HepG2 (cell line): ENCODE data around the gene ZBTB7B. TPM values are rescaled to one million over a fixed set of nuclear protein-coding genes. Genes with fewer than 3 reads are reported as not detected.

Source experiments
- CBFB ChIP-seq: sonication (generic); formaldehyde crosslinking; IDR thresholded peaks from 2 replicates; pipeline ENCODE4 v1.4.0; 2020; ENCODE audit warnings: missing genetic modification reagents
- ESRRA ChIP-seq: sonication (generic); formaldehyde crosslinking; IDR thresholded peaks from 2 replicates; pipeline ENCODE4 v1.5.1; 2020; ENCODE audit warnings: mild to moderate bottlenecking, low read depth, missing genetic modification reagents
- GTF2F1 ChIP-seq: fragments of 150-350 bp; IDR thresholded peaks from 2 replicates; pipeline ENCODE4 v1.6.1; 2014; ENCODE audit warnings: low read length
- HNF4A ChIP-seq: sonication (generic); formaldehyde crosslinking; IDR thresholded peaks from 2 replicates; pipeline ENCODE4 v1.4.0; 2020; ENCODE audit warnings: missing genetic modification reagents
- HNF4G ChIP-seq, 2 experiments: sonication (generic) in 1 of 2; formaldehyde crosslinking in 1 of 2; IDR thresholded peaks; 2 replicates each; pipeline versions ENCODE4 v1.4.0 to v1.6.1; 2011 to 2020; ENCODE audit warnings: borderline replicate concordance in 2 of 2, low read depth in 2 of 2, mild to moderate bottlenecking in 2 of 2, low read length in 1 of 2, missing genetic modification reagents in 1 of 2, moderate library complexity in 1 of 2
- JUNB ChIP-seq: sonication (generic); formaldehyde crosslinking; IDR thresholded peaks from 2 replicates; pipeline ENCODE4 v1.8.0; 2022; ENCODE audit warnings: missing genetic modification reagents, mild to moderate bottlenecking, borderline replicate concordance
- MAZ ChIP-seq, 2 experiments: sonication (generic) in 1 of 2; formaldehyde crosslinking in 1 of 2; IDR thresholded peaks; 2 replicates each; pipeline versions ENCODE4 v1.5.0 to v1.6.1; 2012 to 2020; ENCODE audit warnings: low read depth in 2 of 2, mild to moderate bottlenecking in 2 of 2, borderline replicate concordance in 1 of 2, improper control_type of control experiment in 1 of 2, low read length in 1 of 2, missing genetic modification reagents in 1 of 2, moderate library complexity in 1 of 2
- POLR2AphosphoS2 ChIP-seq: IDR thresholded peaks from 2 replicates; pipeline ENCODE4 v1.6.1; 2011; ENCODE audit warnings: low read depth, low read length, improper control_type of control experiment
- PTBP1 ChIP-seq: fragments of 200-400 bp; formaldehyde crosslinking; IDR thresholded peaks from 2 replicates; pipeline ENCODE4 v1.6.1; 2018; ENCODE audit warnings: low read length, low read depth; ENCODE audit not compliant: poor library complexity, severe bottlenecking
- SMAD3 ChIP-seq: sonication (generic); formaldehyde crosslinking; IDR thresholded peaks from 2 replicates; pipeline ENCODE4 v1.4.0; 2020; ENCODE audit warnings: missing genetic modification reagents
- TGIF2 ChIP-seq: IDR thresholded peaks from 2 replicates; pipeline ENCODE4 v1.6.1; 2016; ENCODE audit warnings: control low read depth, missing compliant biosample characterization
- ZNF430 ChIP-seq: sonication (generic); formaldehyde crosslinking; IDR thresholded peaks from 2 replicates; pipeline ENCODE4 v1.9.0; 2021; ENCODE audit warnings: mild to moderate bottlenecking, missing genetic modification reagents
- ZNF441 ChIP-seq: sonication (generic); formaldehyde crosslinking; IDR thresholded peaks from 2 replicates; pipeline ENCODE4 v1.7.0; 2021; ENCODE audit warnings: missing genetic modification reagents, borderline replicate concordance
- ZNF816 ChIP-seq: sonication (generic); formaldehyde crosslinking; IDR thresholded peaks from 2 replicates; pipeline ENCODE4 v1.8.0; 2022; ENCODE audit warnings: missing genetic modification reagents, mild to moderate bottlenecking, borderline replicate concordance
- ZSCAN9 ChIP-seq: IDR thresholded peaks from 2 replicates; pipeline ENCODE4 v1.6.1; 2016; ENCODE audit warnings: borderline replicate concordance
- polyA plus RNA-seq, 8 experiments: library from polyadenylated mRNA; depleted of rRNA in 3 of 8; stranded (reverse) in 7 of 8; unstranded in 1 of 8; fragments of >200 nt; fragmentation: Illumina TruSeq in 4 of 8; extraction: Trizol in 4 of 8; gene quantifications; 2 replicates each; pipeline versions ENCODE4 v1.2.1 to v1.2.3, GENCODE V29; 2011 to 2016; ENCODE audit warnings: low read depth in 4 of 8, missing spikeins in 1 of 8, mixed read lengths in 1 of 8; ENCODE audit not compliant: insufficient read depth in 1 of 8
- total RNA-seq, 5 experiments: library from RNA; depleted of rRNA; stranded (reverse); fragments of >200 nt; fragmentation: Illumina TruSeq; extraction: Trizol; gene quantifications; 2 replicates each; pipeline ENCODE4 v1.2.3, GENCODE V29; 2016; ENCODE audit warnings: low read depth in 1 of 5
- TF ChIP-seq, protein P1 (sequence below): sonication (generic); formaldehyde crosslinking; IDR thresholded peaks from 2 replicates; pipeline ENCODE4 v1.4.0; 2020; ENCODE audit warnings: missing genetic modification reagents, borderline replicate concordance
- TF ChIP-seq, protein P2 (sequence below): sonication (generic); formaldehyde crosslinking; IDR thresholded peaks from 2 replicates; pipeline ENCODE4 v1.8.0; 2022; ENCODE audit warnings: missing genetic modification reagents, mild to moderate bottlenecking, inconsistent platforms, borderline replicate concordance
- TF ChIP-seq, protein P3 (sequence below): fragments of 450-650 bp; IDR thresholded peaks from 2 replicates; pipeline ENCODE4 v1.6.1; 2016
- TF ChIP-seq, protein P4 (sequence below): IDR thresholded peaks from 2 replicates; pipeline ENCODE4 v1.6.1; 2016

ZBTB7B gene
- total and polyA plus RNA-seq, 2 of the 13 experiments (the other 11 are each of a cell fraction or from before 2014, with no cell fraction given): 15.5 to 17.5 TPM

DNA sequence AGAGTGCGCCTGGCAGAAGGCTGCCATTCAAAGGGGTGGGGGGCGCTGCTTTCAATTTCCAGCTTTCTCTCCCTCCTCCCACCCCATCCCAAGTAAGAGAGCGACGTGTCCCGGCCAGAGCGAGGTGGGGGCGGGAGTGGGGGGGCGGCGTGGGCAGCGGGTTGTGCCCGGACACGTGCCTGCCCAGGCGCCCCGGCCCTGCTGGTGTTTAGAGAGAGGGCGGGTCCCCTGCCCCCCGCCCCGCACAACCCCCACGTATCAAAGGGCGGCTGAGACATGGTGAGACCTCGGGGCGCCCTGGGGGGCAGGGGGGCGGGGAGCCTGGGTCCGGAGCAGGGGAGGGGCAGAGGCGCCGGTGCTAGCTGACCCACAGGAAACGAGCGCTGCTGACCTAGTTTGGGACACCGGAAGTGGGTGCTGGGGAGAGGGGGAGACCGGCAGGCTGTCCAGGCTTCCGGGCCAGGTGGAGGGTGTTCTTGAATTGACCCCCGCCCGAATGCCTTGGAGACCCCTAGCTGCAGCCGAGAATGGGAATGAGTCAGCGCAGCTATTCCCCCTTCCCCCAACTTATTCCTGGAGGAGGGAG is 1.3 kb downstream of the ZBTB7B start (continued):
- TF ChIP-seq, protein P1, sequence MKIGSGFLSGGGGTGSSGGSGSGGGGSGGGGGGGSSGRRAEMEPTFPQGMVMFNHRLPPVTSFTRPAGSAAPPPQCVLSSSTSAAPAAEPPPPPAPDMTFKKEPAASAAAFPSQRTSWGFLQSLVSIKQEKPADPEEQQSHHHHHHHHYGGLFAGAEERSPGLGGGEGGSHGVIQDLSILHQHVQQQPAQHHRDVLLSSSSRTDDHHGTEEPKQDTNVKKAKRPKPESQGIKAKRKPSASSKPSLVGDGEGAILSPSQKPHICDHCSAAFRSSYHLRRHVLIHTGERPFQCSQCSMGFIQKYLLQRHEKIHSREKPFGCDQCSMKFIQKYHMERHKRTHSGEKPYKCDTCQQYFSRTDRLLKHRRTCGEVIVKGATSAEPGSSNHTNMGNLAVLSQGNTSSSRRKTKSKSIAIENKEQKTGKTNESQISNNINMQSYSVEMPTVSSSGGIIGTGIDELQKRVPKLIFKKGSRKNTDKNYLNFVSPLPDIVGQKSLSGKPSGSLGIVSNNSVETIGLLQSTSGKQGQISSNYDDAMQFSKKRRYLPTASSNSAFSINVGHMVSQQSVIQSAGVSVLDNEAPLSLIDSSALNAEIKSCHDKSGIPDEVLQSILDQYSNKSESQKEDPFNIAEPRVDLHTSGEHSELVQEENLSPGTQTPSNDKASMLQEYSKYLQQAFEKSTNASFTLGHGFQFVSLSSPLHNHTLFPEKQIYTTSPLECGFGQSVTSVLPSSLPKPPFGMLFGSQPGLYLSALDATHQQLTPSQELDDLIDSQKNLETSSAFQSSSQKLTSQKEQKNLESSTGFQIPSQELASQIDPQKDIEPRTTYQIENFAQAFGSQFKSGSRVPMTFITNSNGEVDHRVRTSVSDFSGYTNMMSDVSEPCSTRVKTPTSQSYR (CRISPR knock-in tag): peak; percentile 65; the same call in 1 of the 2 replicates
- TF ChIP-seq, protein P2, sequence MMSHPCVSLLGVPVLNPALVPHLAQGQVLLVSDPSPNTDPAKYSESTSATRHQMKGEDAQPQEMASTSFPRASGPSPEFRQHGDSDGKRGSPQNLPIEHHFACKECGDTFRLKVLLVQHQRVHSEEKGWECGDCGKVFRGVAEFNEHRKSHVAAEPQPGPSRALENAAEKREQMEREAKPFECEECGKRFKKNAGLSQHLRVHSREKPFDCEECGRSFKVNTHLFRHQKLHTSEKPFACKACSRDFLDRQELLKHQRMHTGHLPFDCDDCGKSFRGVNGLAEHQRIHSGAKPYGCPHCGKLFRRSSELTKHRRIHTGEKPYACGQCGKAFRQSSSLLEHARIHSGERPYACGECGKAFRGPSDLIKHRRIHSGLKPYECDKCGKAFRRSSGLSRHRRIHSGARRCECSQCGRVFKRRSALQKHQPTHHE (CRISPR knock-in tag): no peak
- TF ChIP-seq POLR2AphosphoS2 (no peak), ESRRA (CRISPR knock-in tag) (peak; percentile 49; the same call in 1 of the 2 replicates), HNF4A (CRISPR knock-in tag) (peak; percentile 44), PTBP1 (no peak), ZNF816 (CRISPR knock-in tag) (no peak), MAZ (IDR thresholded peaks at IDR 0.05; ENCODE audit: borderline replicate concordance, low read depth, low read length) (0 out of 2 replicates have a peak, but pooled peaks have one; percentile 7), MAZ (CRISPR knock-in tag; IDR thresholded peaks at IDR 0.05; ENCODE audit: low read depth) (peak; percentile 71), HNF4G (IDR thresholded peaks at IDR 0.05; ENCODE audit: borderline replicate concordance, low read depth, low read length) (peak; percentile 63; the same call in 1 of the 2 replicates), HNF4G (CRISPR knock-in tag; IDR thresholded peaks at IDR 0.05; ENCODE audit: borderline replicate concordance, low read depth) (no peak), JUNB (CRISPR knock-in tag) (no peak), ZSCAN9 (CRISPR knock-in tag) (no peak), ZNF441 (CRISPR knock-in tag) (peak; percentile 12; the same call in 1 of the 2 replicates), TGIF2 (0 out of 2 replicates have a peak, but pooled peaks have one; percentile 18), GTF2F1 (no peak), ZNF430 (CRISPR knock-in tag) (no peak), CBFB (CRISPR knock-in tag) (0 out of 2 replicates have a peak, but pooled peaks have one; percentile 20), SMAD3 (no peak)
- TF ChIP-seq, protein P3, sequence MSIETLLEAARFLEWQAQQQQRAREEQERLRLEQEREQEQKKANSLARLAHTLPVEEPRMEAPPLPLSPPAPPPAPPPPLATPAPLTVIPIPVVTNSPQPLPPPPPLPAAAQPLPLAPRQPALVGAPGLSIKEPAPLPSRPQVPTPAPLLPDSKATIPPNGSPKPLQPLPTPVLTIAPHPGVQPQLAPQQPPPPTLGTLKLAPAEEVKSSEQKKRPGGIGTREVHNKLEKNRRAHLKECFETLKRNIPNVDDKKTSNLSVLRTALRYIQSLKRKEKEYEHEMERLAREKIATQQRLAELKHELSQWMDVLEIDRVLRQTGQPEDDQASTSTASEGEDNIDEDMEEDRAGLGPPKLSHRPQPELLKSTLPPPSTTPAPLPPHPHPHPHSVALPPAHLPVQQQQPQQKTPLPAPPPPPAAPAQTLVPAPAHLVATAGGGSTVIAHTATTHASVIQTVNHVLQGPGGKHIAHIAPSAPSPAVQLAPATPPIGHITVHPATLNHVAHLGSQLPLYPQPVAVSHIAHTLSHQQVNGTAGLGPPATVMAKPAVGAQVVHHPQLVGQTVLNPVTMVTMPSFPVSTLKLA: peak; percentile 17; the same call in 1 of the 2 replicates
- TF ChIP-seq, protein P4, sequence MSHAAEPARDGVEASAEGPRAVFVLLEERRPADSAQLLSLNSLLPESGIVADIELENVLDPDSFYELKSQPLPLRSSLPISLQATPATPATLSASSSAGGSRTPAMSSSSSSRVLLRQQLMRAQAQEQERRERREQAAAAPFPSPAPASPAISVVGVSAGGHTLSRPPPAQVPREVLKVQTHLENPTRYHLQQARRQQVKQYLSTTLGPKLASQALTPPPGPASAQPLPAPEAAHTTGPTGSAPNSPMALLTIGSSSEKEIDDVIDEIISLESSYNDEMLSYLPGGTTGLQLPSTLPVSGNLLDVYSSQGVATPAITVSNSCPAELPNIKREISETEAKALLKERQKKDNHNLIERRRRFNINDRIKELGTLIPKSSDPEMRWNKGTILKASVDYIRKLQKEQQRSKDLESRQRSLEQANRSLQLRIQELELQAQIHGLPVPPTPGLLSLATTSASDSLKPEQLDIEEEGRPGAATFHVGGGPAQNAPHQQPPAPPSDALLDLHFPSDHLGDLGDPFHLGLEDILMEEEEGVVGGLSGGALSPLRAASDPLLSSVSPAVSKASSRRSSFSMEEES: 0 out of 2 replicates have a peak, but pooled peaks have one; percentile 26
